Endometrial microvascular endothelial cells (primary cell): ENCODE results near the gene TANGO2. TPM values are rescaled to one million over a fixed set of nuclear protein-coding genes. Genes with fewer than 3 reads are reported as not detected.

Experiments
- in situ Hi-C: cut with HindIII; loops from 2 replicates; pipeline ENCODE4 v1.10.0; 2017; ENCODE audit warnings: low sequenced_read_pairs, low pct_unique_long_range_greater_than_20kb; ENCODE audit errors: inconsistent ontology term
- total RNA-seq: library from RNA; depleted of rRNA; stranded (reverse); fragments of >200 nt; gene quantifications from one replicate; pipeline ENCODE4 v1.2.3, GENCODE V29; 2015; ENCODE audit errors: inconsistent ontology term

Gene TANGO2
- total RNA-seq, 1 donor from 2014 or later, result 48.9 TPM

- in situ Hi-C loops, result no loop called here
Observed at GRCh38 chr22:20087319-20088262, 66.7 kb downstream of the TANGO2 start.

DNA sequence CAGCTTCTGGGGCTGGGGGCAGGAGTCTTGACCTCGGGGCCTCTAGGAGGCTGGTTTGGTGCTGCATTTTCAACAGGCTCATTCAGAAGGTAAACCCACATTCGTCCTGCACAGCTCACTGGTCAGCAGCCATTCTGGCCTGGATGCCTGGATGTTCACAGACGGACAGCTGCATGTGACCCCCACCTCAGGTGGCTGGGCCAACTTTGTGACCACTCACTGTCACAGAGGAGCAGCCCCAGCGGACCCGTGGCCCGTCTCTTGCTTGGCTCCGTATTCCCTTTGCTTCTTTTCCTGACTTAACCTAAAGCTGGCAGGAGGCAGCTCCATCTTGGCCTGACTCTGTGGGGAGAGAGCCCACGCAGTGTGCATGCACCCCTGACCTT lies 67.3 kb downstream of the TANGO2 start:
- in situ Hi-C loops, result no loop called here

DNA sequence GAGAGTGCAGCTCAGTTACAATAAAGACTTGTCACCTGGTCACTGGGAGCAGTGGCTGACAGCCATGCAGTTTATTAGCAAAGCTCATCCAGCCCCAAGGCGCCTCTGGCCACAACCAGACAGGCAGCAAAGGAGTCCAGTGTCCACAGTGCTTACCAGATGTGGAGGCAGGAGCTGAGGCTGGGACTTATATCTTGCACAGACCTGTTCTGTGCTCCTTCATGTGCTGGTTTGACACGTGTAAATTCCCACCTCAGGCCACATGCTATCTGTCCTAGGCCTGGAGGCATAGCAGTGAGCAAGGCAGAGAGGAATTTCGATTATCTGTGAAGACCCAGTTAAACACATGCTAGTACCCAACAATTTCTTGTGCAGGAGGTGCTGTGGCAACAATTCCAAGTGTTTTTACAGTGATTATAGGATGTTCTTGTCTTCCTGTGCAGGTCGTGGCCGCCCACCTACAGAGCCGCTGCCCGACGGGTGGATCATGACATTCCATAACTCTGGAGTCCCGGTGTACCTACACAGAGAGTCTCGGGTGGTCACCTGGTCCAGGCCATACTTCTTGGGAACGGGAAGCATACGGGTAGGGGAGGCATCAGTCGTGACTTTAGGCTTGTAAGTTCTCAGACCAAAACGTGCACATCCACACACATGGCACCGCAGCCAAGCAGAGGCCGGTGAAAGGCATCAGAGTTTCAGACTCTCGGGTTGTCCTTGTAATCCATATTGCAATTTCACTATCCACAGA lies 68.5 kb downstream of the TANGO2 start:
- in situ Hi-C loops, result no loop called here

DNA sequence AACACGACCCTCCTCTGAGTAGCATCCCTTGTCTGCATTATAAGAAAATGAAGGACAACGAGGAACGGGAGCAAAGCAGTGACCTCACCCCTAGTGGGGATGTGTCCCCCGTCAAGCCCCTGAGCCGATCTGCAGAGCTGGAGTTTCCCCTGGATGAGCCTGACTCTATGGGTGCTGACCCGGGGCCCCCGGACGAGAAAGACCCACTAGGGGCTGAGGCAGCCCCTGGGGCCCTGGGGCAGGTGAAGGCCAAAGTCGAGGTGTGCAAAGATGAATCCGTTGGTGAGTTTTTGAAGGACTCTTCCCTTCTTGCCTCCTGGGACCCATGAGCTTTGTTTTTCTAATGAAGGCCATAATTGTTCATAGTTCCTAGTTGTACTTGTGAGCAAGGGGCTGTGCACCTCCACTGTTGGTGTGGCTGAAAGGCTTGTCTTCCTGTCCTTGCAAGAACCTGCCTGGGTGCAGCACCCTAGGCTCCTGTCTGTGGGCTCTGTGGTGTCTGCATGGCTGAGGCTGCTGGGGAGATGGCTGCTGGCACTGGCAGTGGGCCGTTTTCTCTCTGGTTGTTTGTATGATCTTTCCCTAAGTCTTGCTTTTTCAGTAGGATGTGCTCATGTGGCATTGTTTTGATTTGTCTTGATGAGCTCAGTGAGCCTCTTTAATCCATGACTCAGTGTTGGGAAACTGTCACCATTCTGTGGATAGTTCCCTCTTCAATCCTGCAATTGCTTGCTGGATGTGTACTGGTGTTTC lies 69.2 kb downstream of the TANGO2 start:
- in situ Hi-C loops, result no loop called here

DNA sequence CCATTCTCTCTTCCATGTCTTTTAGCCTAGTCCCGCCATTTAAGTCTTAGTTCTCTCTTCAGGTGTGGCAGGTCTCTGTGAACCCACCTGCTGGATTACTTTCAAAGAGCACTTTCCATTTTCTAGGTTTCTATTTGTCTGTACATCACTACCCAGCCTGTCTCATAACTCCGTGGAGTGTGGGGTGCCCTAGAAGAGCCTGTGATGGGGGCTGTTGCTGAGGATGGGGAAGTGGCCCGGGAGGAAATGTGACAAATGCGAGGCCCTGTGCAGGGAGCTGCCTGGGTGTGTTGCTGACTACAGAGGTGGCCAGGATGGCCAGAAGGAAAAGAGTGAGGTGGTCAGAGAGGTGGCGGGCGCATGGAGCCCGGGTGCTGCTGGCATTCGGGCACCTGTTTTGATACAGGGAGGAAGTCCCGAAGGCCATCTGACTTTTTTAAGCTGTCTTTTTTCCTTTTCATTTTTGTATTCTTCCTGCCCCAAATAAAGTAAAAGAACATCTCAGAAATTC lies 69.9 kb downstream of the TANGO2 start:
- in situ Hi-C loops, result no loop called here

GRCh38 chr22:20091690-20092476 lies 71.0 kb downstream of the TANGO2 start:
- in situ Hi-C loops, result no loop called here

- in situ Hi-C loops, result no loop called here
Observed at GRCh38 chr22:20092477-20092854, 71.6 kb downstream of the TANGO2 start.

- in situ Hi-C loops, result no loop called here
Observed at GRCh38 chr22:20093418-20094196, 72.7 kb downstream of the TANGO2 start.

GRCh38 chr22:20094197-20094807 lies 73.4 kb downstream of the TANGO2 start:
- in situ Hi-C loops, result no loop called here

- in situ Hi-C loops, result no loop called here
Observed at GRCh38 chr22:20095521-20095920, 74.6 kb downstream of the TANGO2 start.

DNA sequence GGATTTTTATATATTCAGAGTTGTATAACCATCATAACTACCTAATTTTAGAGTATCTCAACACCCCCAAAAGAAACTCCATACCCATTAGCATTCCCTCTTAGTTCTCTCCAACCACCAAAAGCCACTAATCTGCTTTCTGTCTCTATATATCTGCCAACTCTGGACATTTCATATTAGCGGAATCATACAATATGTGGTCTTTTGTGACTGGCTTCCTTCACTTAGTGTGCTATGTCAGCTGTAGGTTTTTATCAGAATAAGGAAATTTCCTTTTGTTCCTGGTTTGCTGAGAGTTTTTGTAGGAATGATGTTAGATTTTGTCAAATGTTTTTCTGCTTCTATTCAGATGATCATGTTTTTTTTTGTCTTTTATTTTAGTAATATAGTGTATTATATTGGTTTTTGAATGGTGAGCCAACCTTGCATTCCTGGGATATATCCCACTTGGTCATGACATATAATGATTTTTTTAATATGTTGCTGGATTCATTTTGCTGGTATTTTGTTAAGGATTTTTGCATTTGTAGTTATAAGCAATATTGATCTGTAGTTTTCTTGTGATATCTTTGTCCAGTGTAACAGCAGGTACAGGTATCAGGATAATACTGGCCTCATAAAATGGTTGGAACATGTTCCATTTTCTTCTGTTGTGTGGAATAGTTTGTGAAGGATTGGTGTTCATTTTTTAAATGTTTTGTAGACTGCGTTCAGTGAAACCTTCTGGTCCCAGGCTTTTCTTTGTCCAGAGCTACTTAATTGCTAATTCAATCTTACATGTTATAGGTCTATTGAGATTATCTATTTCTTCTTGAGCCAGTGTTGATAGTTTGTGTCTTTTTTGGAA lies 75.9 kb downstream of the TANGO2 start:
- in situ Hi-C loops, result no loop called here

DNA sequence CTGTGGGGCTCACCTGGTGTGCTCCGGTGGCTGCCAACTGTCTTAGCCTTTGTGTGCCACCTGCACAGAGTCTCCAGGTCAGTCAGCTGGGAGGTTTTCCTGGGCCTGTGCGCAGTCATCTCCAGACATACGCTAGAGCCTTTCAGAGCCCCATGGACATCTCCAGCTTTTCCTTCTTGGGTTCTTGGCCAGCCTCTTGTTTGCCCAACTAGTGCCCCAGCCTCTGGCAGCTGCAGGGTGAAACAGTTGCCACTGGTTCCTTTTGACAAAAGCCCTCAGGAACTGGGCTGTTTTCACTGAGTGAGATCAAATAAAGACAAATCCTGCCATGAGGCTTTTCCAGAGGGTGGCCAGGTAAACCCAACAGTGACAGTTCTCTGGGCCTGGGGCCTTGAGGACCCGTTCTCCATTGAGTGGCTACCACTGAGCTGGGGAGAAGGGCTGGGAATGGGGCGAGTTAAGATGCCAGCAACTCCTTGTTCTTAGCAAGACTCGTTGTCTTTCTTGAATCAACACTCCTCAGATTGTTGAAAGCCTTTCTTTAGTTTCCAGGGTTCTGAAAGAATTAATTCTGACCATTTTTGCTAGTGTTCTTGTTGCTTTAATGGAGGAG lies 78.3 kb downstream of the TANGO2 start:
- in situ Hi-C loops, result no loop called here

DNA sequence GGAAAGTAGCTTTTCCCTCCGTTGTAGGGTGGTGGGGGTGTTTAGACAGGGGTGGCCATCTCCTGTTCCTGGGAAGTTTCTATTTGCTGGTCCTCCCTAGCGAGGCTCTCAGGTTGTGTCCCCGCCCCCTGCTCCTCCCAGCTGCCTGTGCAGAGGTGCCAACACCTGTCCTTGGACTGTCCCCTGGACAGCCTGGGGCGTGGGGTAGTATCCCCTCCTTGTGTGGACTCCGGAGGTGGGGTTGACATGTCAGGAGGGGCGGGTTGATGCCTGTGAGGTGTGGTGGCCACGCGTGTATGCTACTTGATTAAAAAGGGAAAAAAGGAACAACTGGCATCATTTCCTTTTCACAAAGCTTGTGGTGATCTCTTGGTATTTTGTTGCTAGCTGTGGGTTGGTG lies 80.7 kb downstream of the TANGO2 start:
- in situ Hi-C loops, result loop anchor here (25.0 kb wide), 2 partner anchors 139 to 339 kb away; partner anchors contain the start of gene TBX1

DNA sequence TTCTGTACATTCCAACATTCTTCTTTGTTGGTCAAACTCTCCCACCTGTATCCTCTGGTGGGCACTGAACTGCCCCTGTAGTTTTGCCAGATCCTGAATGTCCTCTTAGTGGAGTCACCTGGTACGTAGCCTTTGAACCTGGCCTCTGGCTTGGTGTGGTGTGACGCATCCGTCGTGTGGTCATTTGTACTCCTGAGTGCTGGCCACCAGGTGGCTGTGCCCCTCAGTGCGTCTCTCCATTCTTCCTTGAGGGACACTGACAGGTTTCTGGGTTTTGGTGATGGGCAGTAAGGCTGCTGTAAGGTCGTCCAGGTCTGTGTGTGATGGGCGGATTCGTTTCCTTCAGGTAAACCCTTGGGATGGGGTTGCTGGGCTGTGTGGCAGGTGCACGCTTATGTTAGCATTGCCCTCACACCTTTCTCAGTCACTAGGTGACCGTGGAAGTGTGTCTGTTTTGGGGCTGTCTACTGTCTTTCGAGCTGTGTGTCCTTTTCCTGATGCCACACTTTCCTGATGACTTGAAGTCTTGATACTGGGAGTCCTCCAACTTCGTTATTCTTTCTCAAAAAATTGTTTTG lies 81.4 kb downstream of the TANGO2 start:
- in situ Hi-C loops, result loop anchor here (25.0 kb wide), 2 partner anchors 140 to 340 kb away; partner anchors contain the start of gene TBX1

- in situ Hi-C loops, result loop anchor here (25.0 kb wide), 2 partner anchors 143 to 343 kb away; partner anchors contain the start of gene TBX1
Observed at GRCh38 chr22:20105456-20106204, 84.7 kb downstream of the TANGO2 start.
